GM23338 (cell line): ENCODE data around the gene PRKAR1A. TPM values are rescaled to one million over a fixed set of nuclear protein-coding genes. Genes with fewer than 3 reads are reported as not detected.

Source experiments
- ATAC-seq: fragments of 200-7000 bp; cut with Tn5 transposase; 3 replicates; pipeline ENCODE4 v1.9.1; 2020
- DNase-seq: peaks from one replicate; pipeline ENCODE4 v3.0.0-alpha.2; 2015; ENCODE audit warnings: low spot score
- H2AFZ ChIP-seq: fragments of 200-600 bp; sonication (generic); 2 replicates; pipeline ENCODE4 v1.8.0; 2016; ENCODE audit warnings: antibody characterized with exemption, mild to moderate bottlenecking, moderate library complexity
- H3F3A ChIP-seq: fragments of 200-600 bp; sonication (generic); replicated peaks from 2 replicates; pipeline ENCODE4 v1.8.0; 2017; ENCODE audit warnings: antibody characterized with exemption, mixed run types, low read depth
- H3K27ac ChIP-seq: fragments of 200-600 bp; sonication (generic); 2 replicates; pipeline ENCODE4 v1.6.1; 2016; ENCODE audit warnings: low read depth
- H3K27me3 ChIP-seq: fragments of 200-600 bp; sonication (generic); 2 replicates; pipeline ENCODE4 v1.8.0; 2016; ENCODE audit warnings: mild to moderate bottlenecking, mixed run types, moderate library complexity; ENCODE audit not compliant: insufficient read depth
- H3K36me3 ChIP-seq: fragments of 200-600 bp; sonication (generic); 2 replicates; pipeline ENCODE4 v1.8.0; 2016; ENCODE audit warnings: mild to moderate bottlenecking; ENCODE audit not compliant: insufficient read depth
- H3K4me1 ChIP-seq: fragments of 200-600 bp; sonication (generic); 2 replicates; pipeline ENCODE4 v1.8.0; 2016; ENCODE audit warnings: mild to moderate bottlenecking, moderate library complexity; ENCODE audit not compliant: insufficient read depth
- H3K4me2 ChIP-seq: fragments of 200-600 bp; sonication (generic); 2 replicates; pipeline ENCODE4 v1.7.1; 2017; ENCODE audit warnings: mixed run types
- H3K4me3 ChIP-seq: fragments of 200-600 bp; sonication (generic); 2 replicates; pipeline ENCODE4 v1.6.1; 2016; ENCODE audit warnings: mixed run types
- H3K79me2 ChIP-seq: fragments of 200-600 bp; sonication (generic); replicated peaks from 2 replicates; pipeline ENCODE4 v1.8.0; 2017; ENCODE audit warnings: mild to moderate bottlenecking; ENCODE audit not compliant: insufficient read depth
- H3K9me2 ChIP-seq: fragments of 200-600 bp; sonication (generic); 2 replicates; pipeline ENCODE4 v1.8.0; 2017; ENCODE audit not compliant: insufficient read depth
- H4K20me1 ChIP-seq: fragments of 200-600 bp; sonication (generic); replicated peaks from 2 replicates; pipeline ENCODE4 v1.8.0; 2017; ENCODE audit warnings: mild to moderate bottlenecking; ENCODE audit not compliant: insufficient read depth
- H3K27ac Mint-ChIP-seq: 2 replicates; pipeline ENCODE4 v1.8.0; 2020; ENCODE audit warnings: inconsistent platforms, mild to moderate bottlenecking, moderate library complexity, mixed read lengths
- H3K27me3 Mint-ChIP-seq: 3 replicates; pipeline ENCODE4 v1.8.0; 2022; ENCODE audit warnings: low read depth, mild to moderate bottlenecking, moderate library complexity, mixed read lengths, inconsistent platforms; ENCODE audit not compliant: insufficient read depth, poor library complexity
- H3K36me3 Mint-ChIP-seq: 3 replicates; pipeline ENCODE4 v1.8.0; 2021; ENCODE audit warnings: low read depth, mild to moderate bottlenecking, inconsistent platforms, moderate library complexity, mixed read lengths
- H3K4me1 Mint-ChIP-seq: 3 replicates; pipeline ENCODE4 v1.8.0; 2020; ENCODE audit warnings: mild to moderate bottlenecking, inconsistent platforms, mixed read lengths
- H3K4me3 Mint-ChIP-seq: 3 replicates; pipeline ENCODE4 v1.8.0; 2021; ENCODE audit warnings: moderate library complexity, mild to moderate bottlenecking, inconsistent platforms, mixed read lengths
- H3K9me3 Mint-ChIP-seq: 3 replicates; pipeline ENCODE4 v1.8.0; 2020; ENCODE audit warnings: moderate library complexity, mild to moderate bottlenecking, inconsistent platforms, mixed read lengths
- CREB1 ChIP-seq: fragments of 250-450 bp; sonication (Bioruptor Pico); IDR thresholded peaks from 2 replicates; pipeline ENCODE4 v1.5.0; 2020; ENCODE audit warnings: low read depth, mild to moderate bottlenecking, moderate library complexity
- CTCF ChIP-seq, 2 experiments: fragments of 200-600 bp in 1 of 2; sonication (generic) in 1 of 2; conservative IDR thresholded peaks; 2 replicates each; pipeline versions ENCODE4 v1.5.1 to v1.6.1; 2016 to 2017; ENCODE audit warnings: antibody characterized with exemption in 2 of 2, low read depth in 2 of 2, mild to moderate bottlenecking in 2 of 2, moderate library complexity in 1 of 2
- ETS1 ChIP-seq: IDR thresholded peaks from 2 replicates; pipeline ENCODE4 v1.6.1; 2016; ENCODE audit warnings: antibody characterized with exemption
- EZH2 ChIP-seq: fragments of 200-600 bp; sonication (generic); IDR thresholded peaks from one replicate; pipeline ENCODE4 v1.8.0; 2017; ENCODE audit warnings: antibody characterized with exemption, mild to moderate bottlenecking, low read depth; ENCODE audit not compliant: unreplicated experiment
- EZH2phosphoT487 ChIP-seq: fragments of 200-600 bp; sonication (generic); IDR thresholded peaks from one replicate; pipeline ENCODE4 v1.8.1; 2018; ENCODE audit warnings: antibody characterized with exemption; ENCODE audit not compliant: unreplicated experiment
- JUNB ChIP-seq: IDR thresholded peaks from one replicate; pipeline ENCODE4 v1.6.1; 2016; ENCODE audit warnings: antibody characterized with exemption; ENCODE audit not compliant: unreplicated experiment
- NANOG ChIP-seq: IDR thresholded peaks from 2 replicates; pipeline ENCODE4 v1.6.1; 2016; ENCODE audit warnings: antibody characterized with exemption, borderline replicate concordance
- POLR2AphosphoS5 ChIP-seq: IDR thresholded peaks from 2 replicates; pipeline ENCODE4 v1.6.1; 2016; ENCODE audit warnings: antibody characterized with exemption, low read depth
- REST ChIP-seq: IDR thresholded peaks from one replicate; pipeline ENCODE4 v1.6.1; 2018; ENCODE audit warnings: antibody characterized with exemption; ENCODE audit not compliant: unreplicated experiment
- STAT1 ChIP-seq: IDR thresholded peaks from one replicate; pipeline ENCODE4 v1.6.1; 2016; ENCODE audit warnings: antibody characterized with exemption; ENCODE audit not compliant: unreplicated experiment
- ZNF114 ChIP-seq: fragments of 250-450 bp; sonication (Bioruptor Pico); IDR thresholded peaks from 2 replicates; pipeline ENCODE4 v1.5.0; 2020; ENCODE audit warnings: mild to moderate bottlenecking, moderate library complexity
- ZNF331 ChIP-seq: fragments of 250-450 bp; sonication (Bioruptor Pico); IDR thresholded peaks from 2 replicates; pipeline ENCODE4 v1.5.0; 2020; ENCODE audit warnings: low read depth, mild to moderate bottlenecking, moderate library complexity
- ZNF462 ChIP-seq: fragments of 250-450 bp; sonication (Bioruptor Pico); IDR thresholded peaks from 2 replicates; pipeline ENCODE4 v1.5.0; 2020; ENCODE audit warnings: mild to moderate bottlenecking, moderate library complexity
- polyA plus RNA-seq: library from polyadenylated mRNA; unstranded; fragments of >200 nt; fragmentation: Nextera tagmentation; extraction: Ambion mirVana; gene quantifications from 2 replicates; pipeline ENCODE4 v1.2.1, GENCODE V29; 2016
- total RNA-seq: library from RNA; depleted of rRNA; stranded (reverse); fragments of >200 nt; shearing (Covaris generic); gene quantifications from 2 replicates; pipeline ENCODE4 v1.2.3, GENCODE V29; 2014

Gene PRKAR1A
- total and polyA plus RNA-seq, 2 experiments from 2014 or later = 90.1 to 100 TPM

GRCh38 chr17:68570526-68570925 is 58.3 kb downstream of the PRKAR1A start:
- ATAC-seq = no peak

More at GRCh38 chr17:68570526-68570925, 58.3 kb downstream of the PRKAR1A start:
- Histone ChIP-seq H3K9me2 (no peaks in the 10 kb centered on the region), H3K27ac (no peak overlapping the region), H3K27me3 (no peaks in the 10 kb centered on the region), H3K4me2 (no peak overlapping the region), H3F3A (no peaks in the 10 kb centered on the region), H3K36me3 (no peaks in the 10 kb centered on the region), H3K4me1 (no peaks in the 10 kb centered on the region), H4K20me1 (no peaks in the 10 kb centered on the region; the same call in none of the 2 replicates), H3K4me3 (no peak overlapping the region), H3K79me2 (no peaks in the 10 kb centered on the region), H2AFZ (no peak overlapping the region)
- no peak overlapping the region for H3K27ac Mint-ChIP-seq
- no peak for DNase-seq
- H3K9me3 Mint-ChIP-seq = peaks cover 3% of the 10 kb centered on the region; the same call in 1 of the 3 replicates
- H3K4me3 Mint-ChIP-seq = no peak overlapping the region
- H3K27me3 Mint-ChIP-seq = no peaks in the 10 kb centered on the region
- no peaks in the 10 kb centered on the region for H3K4me1 Mint-ChIP-seq
- TF ChIP-seq EZH2phosphoT487 (no peak), POLR2AphosphoS5 (no peak), ZNF462 (CRISPR knock-in tag) (no peak), EZH2 (no peak), STAT1 (no peak), NANOG (no peak), REST (no peak), CREB1 (CRISPR knock-in tag) (no peak), JUNB (no peak), ETS1 (no peak), ZNF331 (CRISPR knock-in tag) (no peak), ZNF114 (CRISPR knock-in tag) (no peak), CTCF (conservative IDR thresholded peaks at IDR 0.05; ENCODE audit: low read depth in 2 of 2) (no peak)
- H3K36me3 Mint-ChIP-seq = no peaks in the 10 kb centered on the region
